Mesenchymal stem cell (in vitro differentiated cells and primary cell): ENCODE results near the gene FES.
A peak's percentile ranks its signal among the peaks of the same experiment; 100 is the strongest.

Experiments used
- DNase-seq: peaks from one replicate; pipeline ENCODE4 v3.0.0-alpha.2; 2013
- H2AFZ ChIP-seq: one replicate; pipeline ENCODE4 v1.6.1; 2013; ENCODE audit warnings: low read depth, mild to moderate bottlenecking, control low read depth, inconsistent platforms, low read length, moderate library complexity
- H2AK5ac ChIP-seq: 2 replicates; pipeline ENCODE4 v1.6.1; 2013; ENCODE audit warnings: low read length, moderate library complexity, mild to moderate bottlenecking, inconsistent platforms; ENCODE audit not compliant: severe bottlenecking
- H2BK120ac ChIP-seq: one replicate; pipeline ENCODE4 v1.6.1; 2013; ENCODE audit warnings: low read depth, mild to moderate bottlenecking, inconsistent platforms, low read length, moderate library complexity
- H2BK12ac ChIP-seq, 2 experiments: one replicate each; pipeline ENCODE4 v1.6.1; 2013; ENCODE audit warnings: inconsistent platforms in 2 of 2, low read length in 2 of 2, mild to moderate bottlenecking in 2 of 2, moderate library complexity in 2 of 2, control low read depth in 1 of 2
- H2BK15ac ChIP-seq: one replicate; pipeline ENCODE4 v1.6.1; 2013; ENCODE audit warnings: mild to moderate bottlenecking, low read depth, inconsistent platforms; ENCODE audit not compliant: poor library complexity, severe bottlenecking
- H2BK5ac ChIP-seq: 2 replicates; pipeline ENCODE4 v1.6.1; 2013; ENCODE audit warnings: low read depth, mild to moderate bottlenecking, low read length, control low read depth, inconsistent platforms; ENCODE audit not compliant: poor library complexity, severe bottlenecking
- H3K14ac ChIP-seq, 2 experiments: one replicate each; pipeline ENCODE4 v1.6.1; 2013; ENCODE audit warnings: inconsistent platforms in 2 of 2, low read length in 2 of 2, control low read depth in 1 of 2, mild to moderate bottlenecking in 1 of 2, moderate library complexity in 1 of 2
- H3K18ac ChIP-seq, 2 experiments: one replicate each; pipeline ENCODE4 v1.6.1; 2013; ENCODE audit warnings: inconsistent platforms in 2 of 2, low read length in 2 of 2, control low read depth in 1 of 2, low read depth in 1 of 2, mild to moderate bottlenecking in 1 of 2
- H3K23ac ChIP-seq, 2 experiments: one replicate each; pipeline ENCODE4 v1.6.1; 2013; ENCODE audit warnings: inconsistent platforms in 2 of 2, low read length in 2 of 2, mild to moderate bottlenecking in 2 of 2, moderate library complexity in 2 of 2, control low read depth in 1 of 2
- H3K27ac ChIP-seq: 2 replicates; pipeline ENCODE4 v1.5.1; 2013; ENCODE audit warnings: mild to moderate bottlenecking, moderate library complexity, low read length, control low read depth, inconsistent platforms; ENCODE audit not compliant: poor library complexity, severe bottlenecking
- H3K27me3 ChIP-seq, 2 experiments: 2 replicates each; pipeline versions ENCODE4 v1.6.1 to v1.7.0; 2013; ENCODE audit warnings: low read length in 2 of 2, mild to moderate bottlenecking in 2 of 2, moderate library complexity in 2 of 2, control low read depth in 1 of 2, inconsistent platforms in 1 of 2; ENCODE audit not compliant: control insufficient read depth in 1 of 2, insufficient read depth in 1 of 2
- H3K36me3 ChIP-seq, 2 experiments: 2 replicates each; pipeline versions ENCODE4 v1.6.1 to v1.7.0; 2013; ENCODE audit warnings: low read length in 2 of 2, control low read depth in 1 of 2, inconsistent platforms in 1 of 2, low read depth in 1 of 2, mild to moderate bottlenecking in 1 of 2; ENCODE audit not compliant: insufficient read depth in 2 of 2, control insufficient read depth in 1 of 2
- H3K4ac ChIP-seq, 2 experiments: one replicate each; pipeline ENCODE4 v1.6.1; 2013; ENCODE audit warnings: inconsistent platforms in 2 of 2, low read length in 2 of 2, mild to moderate bottlenecking in 2 of 2, moderate library complexity in 2 of 2, control low read depth in 1 of 2, low read depth in 1 of 2
- H3K4me1 ChIP-seq: 2 replicates; pipeline ENCODE4 v1.6.1; 2013; ENCODE audit warnings: low read depth, low read length, control low read depth; ENCODE audit not compliant: control insufficient read depth, insufficient read depth
- H3K4me2 ChIP-seq: 2 replicates; pipeline ENCODE4 v1.6.1; 2013; ENCODE audit warnings: low read length, mild to moderate bottlenecking, inconsistent platforms; ENCODE audit not compliant: poor library complexity, severe bottlenecking
- H3K4me3 ChIP-seq, 2 experiments: 2 replicates each; pipeline versions ENCODE4 v1.5.1 to v1.7.0; 2013; ENCODE audit warnings: low read length in 2 of 2, mild to moderate bottlenecking in 2 of 2, control low read depth in 1 of 2, low read depth in 1 of 2; ENCODE audit not compliant: insufficient read depth in 1 of 2
- H3K79me1 ChIP-seq: replicated peaks from 2 replicates; pipeline ENCODE4 v1.6.1; 2013; ENCODE audit warnings: mild to moderate bottlenecking, control low read depth, low read length, inconsistent platforms; ENCODE audit not compliant: poor library complexity, severe bottlenecking
- H3K9ac ChIP-seq: 2 replicates; pipeline ENCODE4 v1.7.0; 2013; ENCODE audit warnings: mild to moderate bottlenecking, low read length, moderate library complexity
- H3K9me3 ChIP-seq: 2 replicates; pipeline ENCODE4 v1.7.0; 2013; ENCODE audit warnings: mild to moderate bottlenecking, low read length; ENCODE audit not compliant: control insufficient read depth
- H4K8ac ChIP-seq: one replicate; pipeline ENCODE4 v1.6.1; 2013; ENCODE audit warnings: inconsistent platforms, mild to moderate bottlenecking, low read length, moderate library complexity
- H4K91ac ChIP-seq: one replicate; pipeline ENCODE4 v1.6.1; 2013; ENCODE audit warnings: mild to moderate bottlenecking, low read length, inconsistent platforms
- WGBS: methylation state at CpG from one replicate; pipeline ENCODE4 v1.1.7; 2013; ENCODE audit warnings: mixed read lengths; 5-methylcytosine and 5-hydroxymethylcytosine counted together

Gene FES

DNA sequence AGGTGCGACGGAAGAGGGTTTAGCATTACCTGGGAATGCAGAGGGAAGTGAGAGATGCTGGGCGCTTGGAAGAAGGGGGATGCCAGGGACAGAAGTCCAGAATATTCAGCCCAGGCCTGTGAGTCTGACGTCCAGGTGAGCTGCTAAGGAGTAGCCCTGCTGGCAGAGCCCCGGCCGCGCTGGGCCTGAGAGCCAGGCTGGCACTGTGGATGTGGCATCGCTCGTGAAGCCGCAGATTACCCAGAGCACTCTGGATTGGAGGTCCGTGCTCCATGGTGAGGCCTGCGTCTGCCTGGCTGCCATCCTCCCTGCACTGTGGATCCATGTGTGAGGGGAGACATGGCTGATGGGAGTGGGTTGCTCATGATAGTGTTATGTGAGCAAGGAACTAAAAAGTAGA is 33.3 kb downstream of the FES start:
- Histone ChIP-seq H3K79me1 (no peaks in the 10 kb centered on the region), H3K4me2 (no peak overlapping the region), H3K14ac (no peak overlapping the region), H3K4me1 (peaks cover 17% of the 10 kb centered on the region), H2BK120ac (no peak overlapping the region), H3K27ac (no peak overlapping the region), H4K8ac (no peak overlapping the region), H3K36me3 (peaks cover 56 to 86% of the 10 kb centered on the region in 2 experiments), H3K18ac (no peak overlapping the region), H3K9ac (no peak overlapping the region), H3K23ac (no peak overlapping the region), H3K9me3 (no peaks in the 10 kb centered on the region), H2BK5ac (no peak overlapping the region), H2AK5ac (no peak overlapping the region), H4K91ac (no peak overlapping the region), H3K4ac (no peak overlapping the region), H2BK12ac (peak overlapping the region in 1 of 2 experiments; percentile 9), H3K27me3 (no peaks in the 10 kb centered on the region), H3K4me3 (no peak overlapping the region), H2AFZ (no peak overlapping the region), H2BK15ac (no peak overlapping the region)
- 98% methylated on average over 12 of the region's 12 CpGs for WGBS
- DNase-seq: no peak

DNA sequence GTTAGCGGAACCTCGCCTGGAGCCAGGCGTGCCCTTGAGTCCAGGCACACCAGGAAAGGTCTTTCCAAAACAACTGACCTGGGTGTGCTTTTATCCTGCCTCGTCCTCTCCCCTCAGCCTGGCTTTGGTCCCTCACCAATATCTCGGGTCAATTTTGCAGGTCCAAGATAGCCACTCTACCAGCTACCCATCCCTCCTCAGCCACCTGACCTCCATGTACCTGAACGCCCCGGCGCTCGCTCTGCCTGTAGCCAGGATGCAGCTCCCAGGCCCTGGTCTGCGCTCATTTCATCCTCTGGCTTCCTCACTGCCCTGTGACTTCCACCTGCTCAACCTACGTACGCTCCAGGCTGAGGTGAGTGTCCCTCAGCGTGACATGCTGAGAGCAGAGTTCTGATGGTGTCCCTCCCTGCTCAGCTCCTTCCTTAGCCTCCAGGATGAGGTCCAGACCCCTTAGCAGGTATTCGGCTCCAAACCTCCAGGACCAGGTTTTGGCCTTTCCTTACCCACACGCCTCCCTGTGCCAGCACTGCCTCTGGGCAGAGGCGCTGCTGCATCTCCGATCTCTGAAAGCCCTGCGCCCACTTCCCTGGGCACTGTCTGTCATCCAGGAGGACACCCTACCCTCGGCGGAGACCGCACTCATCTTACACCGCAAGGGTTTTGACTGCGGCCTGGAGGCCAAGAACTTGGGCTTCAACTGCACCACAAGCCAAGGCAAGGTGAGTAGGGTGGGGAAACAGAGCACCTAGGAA is 33.9 kb downstream of the FES start:
- H3K4me1 ChIP-seq: peaks cover 17% of the 10 kb centered on the region
- H3K4me2 ChIP-seq: no peak overlapping the region
- no peak overlapping the region for H3K18ac ChIP-seq
- WGBS: 93% methylated on average over 23 of the region's 23 CpGs
- H3K27ac ChIP-seq: no peak overlapping the region
- H4K8ac ChIP-seq: peak overlapping the region; percentile 4
- no peaks in the 10 kb centered on the region for H3K9me3 ChIP-seq
- H3K36me3 ChIP-seq: peaks cover 50 to 80% of the 10 kb centered on the region in 2 experiments
- no peak overlapping the region for H2BK5ac ChIP-seq
- no peak for DNase-seq
- no peak overlapping the region for H3K4me3 ChIP-seq
- peak overlapping the region; percentile 25 for H4K91ac ChIP-seq
- H3K4ac ChIP-seq: no peak overlapping the region
- no peak overlapping the region for H2BK120ac ChIP-seq
- H3K9ac ChIP-seq: no peak overlapping the region
- H2BK12ac ChIP-seq: no peak overlapping the region
- no peak overlapping the region for H2BK15ac ChIP-seq
- H2AK5ac ChIP-seq: no peak overlapping the region
- no peak overlapping the region for H2AFZ ChIP-seq
- H3K14ac ChIP-seq: no peak overlapping the region
- no peaks in the 10 kb centered on the region for H3K27me3 ChIP-seq
- no peak overlapping the region for H3K23ac ChIP-seq
- H3K79me1 ChIP-seq: no peaks in the 10 kb centered on the region

DNA sequence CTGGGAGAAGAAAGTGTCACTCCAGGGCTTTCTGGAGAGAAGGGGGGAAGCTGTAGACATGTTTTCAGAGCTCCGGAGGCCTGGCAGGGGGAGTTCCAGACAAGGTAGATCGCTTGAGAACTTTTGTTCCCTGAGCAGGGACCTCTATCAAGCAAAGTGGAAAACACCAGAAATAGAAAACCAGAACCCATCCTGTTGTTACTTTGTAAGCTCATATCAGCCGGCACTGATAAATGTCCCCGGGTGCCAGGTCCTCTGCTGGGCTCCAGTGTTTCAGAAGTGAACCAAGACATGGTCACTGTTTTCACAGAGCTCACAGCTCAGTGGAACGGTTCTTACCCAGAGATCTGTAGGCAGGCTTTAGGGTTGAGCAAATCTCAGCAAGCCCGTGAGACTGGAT is 34.5 kb downstream of the FES start:
- no peak overlapping the region for H2AK5ac ChIP-seq
- no peak overlapping the region for H3K14ac ChIP-seq
- no peak for DNase-seq
- no peaks in the 10 kb centered on the region for H3K27me3 ChIP-seq
- H3K79me1 ChIP-seq: no peaks in the 10 kb centered on the region
- H3K9me3 ChIP-seq: no peaks in the 10 kb centered on the region
- H4K91ac ChIP-seq: no peak overlapping the region
- H3K9ac ChIP-seq: no peak overlapping the region
- no peak overlapping the region for H3K4me3 ChIP-seq
- H3K23ac ChIP-seq: no peak overlapping the region
- no peak overlapping the region for H2AFZ ChIP-seq
- H2BK15ac ChIP-seq: no peak overlapping the region
- no peak overlapping the region for H4K8ac ChIP-seq
- H2BK120ac ChIP-seq: no peak overlapping the region
- H3K4me2 ChIP-seq: no peak overlapping the region
- no peak overlapping the region for H2BK12ac ChIP-seq
- WGBS: 94% methylated on average over 6 of the region's 6 CpGs
- no peak overlapping the region for H3K27ac ChIP-seq
- H2BK5ac ChIP-seq: no peak overlapping the region
- no peak overlapping the region for H3K18ac ChIP-seq
- peaks cover 44 to 73% of the 10 kb centered on the region in 2 experiments for H3K36me3 ChIP-seq
- H3K4ac ChIP-seq: no peak overlapping the region
- H3K4me1 ChIP-seq: peaks cover 17% of the 10 kb centered on the region

DNA sequence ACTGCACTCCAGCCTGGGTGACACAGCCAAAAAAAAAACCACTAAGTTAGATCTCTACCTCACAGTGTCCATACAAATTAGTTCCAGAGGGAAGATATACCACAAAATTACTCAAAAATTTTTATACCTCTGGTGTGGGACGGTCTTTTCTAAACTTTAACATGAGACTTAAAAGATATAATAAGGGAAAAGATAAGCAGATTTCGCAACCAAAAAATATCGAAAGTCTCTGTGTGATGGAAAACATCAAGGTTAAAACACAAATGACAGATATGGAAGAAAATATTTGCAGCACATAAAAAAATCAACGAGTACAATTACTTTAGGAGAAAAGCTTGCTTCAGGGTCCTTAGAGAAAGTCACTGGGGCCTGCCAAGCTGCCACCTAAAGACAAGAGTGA is 37.6 kb downstream of the FES start:
- no peak overlapping the region for H4K91ac ChIP-seq
- no peak overlapping the region for H3K18ac ChIP-seq
- H3K14ac ChIP-seq: no peak overlapping the region
- H3K4me1 ChIP-seq: no peaks in the 10 kb centered on the region
- no peaks in the 10 kb centered on the region for H3K9me3 ChIP-seq
- no peak overlapping the region for H2BK15ac ChIP-seq
- H3K36me3 ChIP-seq: peaks cover 34 to 44% of the 10 kb centered on the region in 2 experiments
- no peak overlapping the region for H3K9ac ChIP-seq
- no peak overlapping the region for H2AK5ac ChIP-seq
- no peak overlapping the region for H3K4ac ChIP-seq
- H2AFZ ChIP-seq: no peak overlapping the region
- H2BK120ac ChIP-seq: no peak overlapping the region
- H3K23ac ChIP-seq: no peak overlapping the region
- H3K79me1 ChIP-seq: no peaks in the 10 kb centered on the region
- H3K27ac ChIP-seq: no peak overlapping the region
- no peak overlapping the region for H2BK12ac ChIP-seq
- no peak overlapping the region for H2BK5ac ChIP-seq
- H3K4me3 ChIP-seq: no peak overlapping the region
- H3K27me3 ChIP-seq: no peaks in the 10 kb centered on the region
- DNase-seq: no peak
- 97% methylated on average over 1 of the region's 4 CpGs for WGBS
- H4K8ac ChIP-seq: no peak overlapping the region
- H3K4me2 ChIP-seq: no peak overlapping the region
